NOMO-1 treated with DMSO at 0.1 percent for 48 hours (cell line): ENCODE measurements around the gene APOBEC3H.
"Not testable (repeated sequence)": the region's sequence is repeated elsewhere in the genome, so short reads cannot be mapped to it uniquely, and the experiment has no call there.

ENCODE experiments used
- DNase-seq: peaks from one replicate; lab custom pipeline; 2025; ENCODE audit not compliant: unreplicated experiment; lab: John Stamatoyannopoulos, UW

Gene APOBEC3H

GRCh38 chr22:39097098-39098020 is at the start of gene APOBEC3H:
Gene APOBEC3H, plus strand, starts transcription at chr22:39097244. Its CDS starts 3,035 bp downstream, at chr22:39100279.
- DNase-seq, result peak; percentile 81

- not testable (repeated sequence) for DNase-seq
These were observed 47.6 kb upstream of the APOBEC3H start for GRCh38 chr22:39049486-39049885.

DNA sequence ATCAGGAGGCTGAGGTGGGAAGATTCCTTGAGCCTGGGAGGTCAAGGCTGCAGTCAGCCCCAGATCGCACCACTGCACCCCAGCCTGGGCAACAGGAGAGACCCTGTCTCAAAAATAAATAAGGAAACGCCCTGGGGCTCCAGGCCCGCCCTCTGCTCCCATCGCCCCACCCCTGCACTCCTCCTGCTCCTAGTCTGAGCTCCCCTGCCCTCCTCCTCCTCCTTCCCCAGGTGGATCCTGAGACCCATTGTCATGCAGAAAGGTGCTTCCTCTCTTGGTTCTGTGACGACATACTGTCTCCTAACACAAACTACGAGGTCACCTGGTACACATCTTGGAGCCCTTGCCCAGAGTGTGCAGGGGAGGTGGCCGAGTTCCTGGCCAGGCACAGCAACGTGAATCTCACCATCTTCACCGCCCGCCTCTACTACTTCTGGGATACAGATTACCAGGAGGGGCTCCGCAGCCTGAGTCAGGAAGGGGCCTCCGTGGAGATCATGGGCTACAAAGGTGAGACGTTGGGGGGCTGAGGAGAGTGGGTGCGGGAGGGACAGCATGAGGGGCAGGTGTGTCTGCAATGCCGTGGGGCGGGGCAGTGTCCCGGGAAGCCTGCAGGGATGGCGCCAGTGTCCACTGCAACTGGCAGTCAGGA is 45.1 kb upstream of the APOBEC3H start:
- not testable (repeated sequence) for DNase-seq

DNA sequence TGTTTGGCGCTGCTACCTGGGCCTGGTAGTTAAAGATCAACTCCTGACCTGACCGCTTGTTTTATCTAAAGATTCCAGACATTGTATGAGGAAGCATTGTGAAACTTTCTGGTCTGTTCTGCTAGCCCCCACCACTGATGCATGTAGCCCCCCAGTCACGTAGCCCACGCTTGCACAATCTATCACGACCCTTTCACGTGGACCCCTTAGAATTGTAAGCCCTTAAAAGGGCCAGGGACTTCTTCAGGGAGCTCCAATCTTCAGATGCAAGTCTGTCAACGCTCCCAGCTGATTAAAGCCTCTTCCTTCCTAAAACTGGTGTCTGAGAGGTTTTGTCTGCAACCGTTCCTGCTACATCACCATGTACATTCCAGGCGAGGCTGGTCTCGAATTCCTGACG is 41.4 kb upstream of the APOBEC3H start:
- DNase-seq, result no peak

- peak; percentile 34 for DNase-seq
These were observed 35.8 kb upstream of the APOBEC3H start for GRCh38 chr22:39061290-39061689.

DNA sequence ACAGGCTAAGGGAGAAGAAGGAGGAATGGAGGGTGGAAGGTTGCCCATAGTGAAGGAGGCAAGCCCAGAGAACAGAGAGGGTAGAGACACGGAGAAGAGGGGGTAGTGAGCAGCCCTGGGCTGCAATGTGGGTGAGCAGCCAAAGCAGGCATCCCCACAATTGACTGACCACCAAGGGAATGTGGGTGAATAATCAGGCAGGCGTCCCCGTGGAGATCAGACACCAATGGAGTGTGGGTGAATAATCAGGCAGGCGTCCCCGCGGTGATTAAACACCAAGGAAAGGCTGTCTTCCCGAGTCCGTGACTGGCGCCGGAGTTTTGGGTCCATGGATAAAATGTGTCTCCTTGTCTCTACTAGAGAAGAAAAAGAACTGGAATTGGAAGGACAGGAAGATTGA is 35.1 kb upstream of the APOBEC3H start:
- DNase-seq, result not testable (repeated sequence)

- DNase-seq, result peak; percentile 33
These were observed 33.1 kb upstream of the APOBEC3H start for GRCh38 chr22:39063904-39064303.

DNA sequence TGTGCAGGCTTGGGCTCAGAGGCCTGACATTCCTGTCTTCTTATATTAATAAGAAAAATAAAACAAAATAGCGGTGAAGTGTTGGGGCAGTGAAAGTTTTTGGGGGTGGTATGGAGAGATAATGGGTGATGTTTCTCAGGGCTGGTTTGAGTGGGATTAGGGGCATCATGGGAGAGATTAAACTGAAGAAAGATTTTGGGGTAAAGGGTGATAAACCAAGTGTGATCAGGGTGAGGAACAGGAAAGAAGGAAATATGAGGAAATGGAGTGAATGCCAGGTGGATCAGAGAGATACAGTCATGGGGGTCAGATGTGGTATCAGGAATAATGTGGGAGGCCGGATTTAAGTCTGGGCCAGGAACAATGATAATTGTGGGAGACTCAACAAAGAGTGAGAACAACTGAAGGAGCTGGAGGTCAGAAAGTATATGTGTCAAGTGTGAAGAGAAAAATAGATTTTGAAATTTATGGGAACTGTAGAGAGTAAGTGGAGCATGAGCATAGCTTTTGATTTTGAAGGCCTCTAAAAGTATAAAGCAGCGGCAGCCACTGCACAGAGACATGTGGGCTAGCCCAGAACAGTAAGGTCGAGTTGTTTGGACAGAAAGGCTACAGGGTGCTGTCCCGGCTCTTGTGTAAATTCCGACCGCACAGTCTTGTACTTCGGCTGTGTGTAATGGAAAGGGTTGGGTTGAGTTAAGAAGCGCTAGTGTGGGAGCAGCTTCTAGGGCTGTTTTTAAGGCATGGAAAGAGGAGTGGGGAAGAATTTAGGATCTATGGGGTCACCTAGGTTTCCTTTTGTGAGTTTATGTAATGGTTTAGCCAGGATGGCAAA is 30.4 kb upstream of the APOBEC3H start:
- not testable (repeated sequence) for DNase-seq

- DNase-seq, result no peak
These were observed 28.8 kb upstream of the APOBEC3H start for GRCh38 chr22:39068033-39068785.

DNA sequence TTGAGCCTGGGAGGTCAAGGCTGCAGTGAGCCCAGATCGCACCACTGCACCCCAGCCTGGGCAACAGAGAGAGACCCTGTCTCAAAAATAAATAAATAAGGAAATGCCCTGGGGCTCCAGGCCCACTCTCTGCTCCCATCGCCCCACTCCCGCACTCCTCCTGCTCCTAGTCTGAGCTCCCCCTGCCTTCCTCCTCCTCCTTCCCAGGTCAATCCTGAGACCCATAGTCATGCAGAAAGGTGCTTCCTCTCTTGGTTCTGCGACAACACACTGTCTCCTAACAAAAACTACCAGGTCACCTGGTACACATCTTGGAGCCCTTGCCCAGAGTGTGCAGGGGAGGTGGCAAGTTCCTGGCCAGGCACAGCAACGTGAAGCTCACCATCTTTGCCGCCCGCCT is 26.9 kb upstream of the APOBEC3H start:
- DNase-seq, result no peak

DNA sequence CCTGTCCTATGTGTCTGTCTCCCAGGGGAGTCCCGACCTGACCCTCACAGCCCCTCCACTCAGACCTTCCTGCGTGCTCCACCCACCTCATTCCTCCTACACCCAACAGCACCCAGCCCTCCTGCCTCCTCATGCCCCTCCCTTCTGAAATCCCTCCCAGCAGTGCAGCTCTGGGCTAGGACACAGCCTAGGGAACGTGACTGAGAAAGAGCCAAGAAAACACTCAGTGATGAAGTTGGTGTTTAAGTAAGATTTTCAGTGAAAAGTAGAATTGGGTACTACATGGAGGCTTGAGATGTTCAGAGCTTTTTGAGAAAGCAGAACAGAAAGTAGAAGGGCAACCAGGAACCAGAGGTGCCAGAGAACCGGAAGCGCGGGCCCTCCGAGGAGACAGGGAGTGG is 24.5 kb upstream of the APOBEC3H start:
- DNase-seq, result peak; percentile 36

DNA sequence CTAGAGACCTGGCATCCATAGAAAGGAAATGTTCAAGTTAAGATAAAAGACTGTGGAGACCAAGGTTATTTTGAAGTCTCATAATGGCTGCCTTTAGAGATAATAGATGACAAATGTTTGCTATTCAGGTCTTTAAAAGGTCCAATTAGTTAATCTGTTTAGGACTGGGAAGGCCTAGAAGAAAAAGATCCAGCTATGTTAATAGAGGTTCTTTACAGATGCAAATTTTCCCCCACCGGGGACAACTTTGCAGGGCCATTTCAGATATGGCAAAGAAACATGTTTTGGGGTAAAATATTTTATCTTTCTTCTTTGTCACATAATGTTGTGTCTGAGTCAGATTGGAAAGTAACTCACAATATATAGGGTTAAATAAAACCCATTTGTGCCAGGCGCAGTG is 23.1 kb upstream of the APOBEC3H start:
- no peak for DNase-seq

DNA sequence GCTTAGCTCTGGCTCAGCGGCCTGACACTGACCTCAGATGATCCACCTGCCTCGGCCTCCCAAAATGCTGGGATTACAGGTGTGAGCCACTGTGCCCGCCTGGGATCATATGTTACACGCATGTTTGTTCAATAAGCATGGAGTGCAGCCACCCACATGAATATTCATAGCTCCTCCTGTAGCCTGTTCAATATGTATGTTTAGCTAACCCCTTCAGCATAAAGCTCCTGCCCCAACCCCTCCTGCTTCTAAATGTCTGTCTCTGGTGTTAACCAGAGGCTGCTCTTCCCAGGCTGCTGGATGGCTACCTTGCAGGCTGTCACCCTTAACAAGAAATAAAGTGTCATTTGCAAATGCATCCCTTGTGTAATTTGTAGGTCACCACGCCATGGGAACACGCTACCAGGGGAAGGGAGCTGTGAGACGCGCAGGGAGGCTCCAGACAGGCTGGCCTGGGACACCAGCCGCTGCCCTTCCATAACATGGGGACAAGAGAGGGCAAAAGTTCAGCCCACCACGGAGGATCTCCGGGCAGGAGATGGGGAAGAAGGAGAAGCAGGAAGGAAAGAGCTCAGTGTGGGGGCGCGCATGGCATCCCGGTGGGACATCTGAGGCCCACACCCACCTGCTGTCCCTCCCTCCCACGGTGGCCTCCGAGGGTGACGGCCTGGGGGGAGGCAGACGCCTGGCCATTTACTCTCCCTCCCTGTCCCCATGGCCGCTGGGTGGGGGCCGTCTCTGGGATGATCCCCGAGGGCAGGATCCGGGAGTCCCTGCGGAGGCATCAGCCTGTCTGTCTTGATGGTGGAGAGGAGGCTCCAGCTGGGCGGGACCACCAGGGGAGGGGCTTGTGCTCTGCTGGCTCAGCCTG is 20.7 kb upstream of the APOBEC3H start:
- DNase-seq, result not testable (repeated sequence)

DNA sequence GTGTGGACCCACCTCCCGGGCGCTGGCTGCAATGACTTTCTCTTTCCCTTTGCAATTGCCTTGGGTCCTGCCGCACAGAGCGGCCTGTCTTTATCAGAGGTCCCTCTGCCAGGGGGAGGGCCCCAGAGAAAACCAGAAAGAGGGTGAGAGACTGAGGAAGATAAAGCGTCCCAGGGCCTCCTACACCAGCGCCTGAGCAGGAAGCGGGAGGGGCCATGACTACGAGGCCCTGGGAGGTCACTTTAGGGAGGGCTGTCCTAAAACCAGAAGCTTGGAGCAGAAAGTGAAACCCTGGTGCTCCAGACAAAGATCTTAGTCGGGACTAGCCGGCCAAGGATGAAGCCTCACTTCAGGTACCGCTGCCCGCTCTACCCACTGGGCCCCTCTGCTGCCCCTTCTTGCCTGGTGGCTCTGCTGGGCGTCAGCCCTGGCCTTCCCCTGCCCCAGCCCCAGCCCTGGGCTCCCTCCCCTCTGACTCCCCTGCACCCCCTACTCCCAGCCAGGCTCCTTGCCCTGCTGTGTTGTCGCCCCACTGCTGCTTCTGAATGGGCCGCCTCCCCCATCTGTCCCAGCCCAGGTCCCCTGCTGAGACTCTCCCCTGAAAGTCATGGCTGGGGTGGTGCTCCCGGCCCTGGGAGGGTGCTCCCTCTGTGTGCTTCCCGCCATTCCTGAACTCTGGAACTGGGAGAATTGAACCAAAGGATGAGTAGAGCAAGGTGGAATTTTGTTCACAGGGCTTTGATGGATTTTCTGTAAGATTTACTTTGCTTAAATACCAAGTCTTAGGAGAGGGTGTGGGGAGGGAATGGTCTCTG is 19.8 kb upstream of the APOBEC3H start, which contains the start of gene APOBEC3G:
TSS of gene APOBEC3G (plus strand) at position 250 of the 815 bp plus-strand sequence. CDS start at position 337, 87 bp downstream.
- peak; percentile 77 for DNase-seq

- not testable (repeated sequence) for DNase-seq
These were observed 19.1 kb upstream of the APOBEC3H start for GRCh38 chr22:39077912-39078311.

GRCh38 chr22:39078329-39078728 is 18.7 kb upstream of the APOBEC3H start:
- no peak for DNase-seq

GRCh38 chr22:39079054-39079637 is 17.9 kb upstream of the APOBEC3H start:
- DNase-seq, result not testable (repeated sequence)
